Astrocyte (in vitro differentiated cells and primary cell): ENCODE data around the gene TOP3B.

ENCODE experiments used
- EZH2 ChIP-seq: IDR thresholded peaks from 2 replicates; pipeline ENCODE4 v1.6.1; 2012; ENCODE audit warnings: mild to moderate bottlenecking, low read length, inconsistent platforms; ENCODE audit not compliant: insufficient read depth
- TF ChIP-seq, protein P1 (sequence below): IDR thresholded peaks from 2 replicates; pipeline ENCODE4 v1.5.1; 2011; ENCODE audit warnings: low read depth, mild to moderate bottlenecking, inconsistent platforms, low read length, moderate library complexity; ENCODE audit not compliant: insufficient read depth

DNA sequence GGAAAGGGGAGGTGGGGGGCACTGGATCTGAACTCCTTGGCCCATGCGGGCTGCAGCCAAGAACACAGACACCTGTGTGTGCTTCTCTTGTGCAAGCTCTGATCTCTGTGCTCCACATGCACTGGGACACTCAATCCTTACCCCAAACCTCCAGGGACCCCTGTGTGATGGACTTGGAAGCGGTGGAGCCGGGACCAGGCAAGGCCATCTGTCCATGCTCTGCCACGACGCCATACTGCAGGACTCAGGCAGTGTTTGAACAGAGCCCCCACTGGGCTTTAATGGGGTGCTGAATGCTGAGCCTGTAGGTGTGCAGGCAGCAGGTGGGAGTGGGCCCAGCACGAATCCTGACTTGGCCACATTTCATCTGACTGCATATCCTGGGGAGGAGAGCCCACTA is 53.3 kb downstream of the TOP3B start:
- no peak for TF ChIP-seq EZH2
- TF ChIP-seq, protein P1, sequence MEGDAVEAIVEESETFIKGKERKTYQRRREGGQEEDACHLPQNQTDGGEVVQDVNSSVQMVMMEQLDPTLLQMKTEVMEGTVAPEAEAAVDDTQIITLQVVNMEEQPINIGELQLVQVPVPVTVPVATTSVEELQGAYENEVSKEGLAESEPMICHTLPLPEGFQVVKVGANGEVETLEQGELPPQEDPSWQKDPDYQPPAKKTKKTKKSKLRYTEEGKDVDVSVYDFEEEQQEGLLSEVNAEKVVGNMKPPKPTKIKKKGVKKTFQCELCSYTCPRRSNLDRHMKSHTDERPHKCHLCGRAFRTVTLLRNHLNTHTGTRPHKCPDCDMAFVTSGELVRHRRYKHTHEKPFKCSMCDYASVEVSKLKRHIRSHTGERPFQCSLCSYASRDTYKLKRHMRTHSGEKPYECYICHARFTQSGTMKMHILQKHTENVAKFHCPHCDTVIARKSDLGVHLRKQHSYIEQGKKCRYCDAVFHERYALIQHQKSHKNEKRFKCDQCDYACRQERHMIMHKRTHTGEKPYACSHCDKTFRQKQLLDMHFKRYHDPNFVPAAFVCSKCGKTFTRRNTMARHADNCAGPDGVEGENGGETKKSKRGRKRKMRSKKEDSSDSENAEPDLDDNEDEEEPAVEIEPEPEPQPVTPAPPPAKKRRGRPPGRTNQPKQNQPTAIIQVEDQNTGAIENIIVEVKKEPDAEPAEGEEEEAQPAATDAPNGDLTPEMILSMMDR = no peak
